HG03175 (cell line): Measurements from ENCODE around the gene FOXD2.

Experiments used
- ATAC-seq: cut with Tn5 transposase; IDR thresholded peaks from one replicate; pipeline ENCODE4 v1.9.1; 2021; ENCODE audit warnings: mild to moderate bottlenecking, moderate library complexity; ENCODE audit not compliant: unreplicated experiment

FOXD2 gene

GRCh38 chr1:47416319-47417169 is 21.3 kb upstream of the FOXD2 start:
- no peak for ATAC-seq

GRCh38 chr1:47417170-47418044 is 20.4 kb upstream of the FOXD2 start:
- ATAC-seq, result no peak

GRCh38 chr1:47418122-47418521 is 19.7 kb upstream of the FOXD2 start:
- ATAC-seq, result no peak

GRCh38 chr1:47418681-47419325 is 19.0 kb upstream of the FOXD2 start:
- ATAC-seq, result no peak

DNA sequence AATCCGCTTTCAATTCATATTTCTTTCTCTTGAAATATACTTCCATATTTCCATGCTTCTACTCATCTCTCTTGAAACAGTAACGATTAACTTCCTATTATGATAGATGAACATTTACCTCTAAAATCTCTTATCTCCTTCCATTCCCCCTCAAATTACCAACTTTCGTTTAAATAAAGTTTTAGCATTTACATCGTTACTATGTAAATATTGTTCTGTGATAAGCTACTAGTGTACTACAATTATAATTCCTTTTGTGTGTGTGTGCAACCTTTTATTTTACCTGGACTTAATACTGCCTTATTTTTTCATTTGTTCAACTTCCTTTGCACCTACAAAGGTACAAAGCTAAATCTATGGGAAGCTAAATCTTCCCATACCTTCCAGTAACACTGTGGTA is 17.3 kb upstream of the FOXD2 start:
- no peak for ATAC-seq

DNA sequence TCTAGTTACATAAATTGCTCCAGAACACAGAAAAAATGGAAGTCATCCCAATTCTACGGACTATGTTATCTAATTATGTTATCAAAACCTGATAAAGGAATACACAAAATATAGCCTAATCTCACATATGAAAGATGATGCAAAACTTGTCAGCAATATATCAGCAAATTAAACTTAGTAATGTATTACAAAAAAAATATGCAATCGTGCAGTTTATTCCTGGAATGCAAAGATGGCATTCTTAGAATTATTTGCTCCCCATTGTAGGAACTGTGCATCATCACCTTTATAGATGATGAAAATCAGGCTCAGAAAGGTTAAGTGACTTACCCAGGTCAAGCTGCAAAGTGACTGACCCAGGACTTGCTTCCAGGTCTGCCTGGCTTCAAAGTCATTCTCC is 14.0 kb upstream of the FOXD2 start:
- no peak for ATAC-seq

DNA sequence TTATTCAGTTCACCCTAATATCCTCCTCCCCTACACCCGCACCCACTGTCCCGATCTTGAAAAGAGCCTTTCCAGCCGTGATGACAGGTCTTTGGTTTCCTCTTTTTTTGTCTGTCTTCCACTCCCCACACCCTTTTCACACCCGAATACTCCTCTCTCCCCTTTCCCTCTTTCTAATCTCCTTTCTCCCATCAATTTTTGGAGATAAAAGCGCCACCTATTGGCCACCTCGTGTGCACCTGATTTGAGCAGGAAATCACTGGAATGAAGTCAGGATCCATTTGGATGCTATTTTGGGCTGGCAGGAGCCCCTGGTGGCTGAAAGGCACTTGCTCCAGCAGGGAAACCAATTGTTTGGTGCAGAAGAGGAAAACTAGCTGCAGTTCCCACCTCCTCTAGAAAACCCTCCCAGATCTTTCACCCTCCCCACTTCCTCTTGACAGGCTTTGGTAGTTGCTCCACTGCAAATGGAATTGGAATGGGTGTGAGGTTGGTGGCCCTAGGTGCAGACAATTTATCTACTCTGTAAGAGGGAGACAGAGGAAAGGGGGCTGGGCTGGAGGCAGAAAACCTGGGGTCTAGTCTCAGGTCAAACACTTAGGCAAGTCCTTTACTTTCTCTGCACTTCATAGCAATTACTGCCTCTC is 13.4 kb upstream of the FOXD2 start:
- no peak for ATAC-seq

GRCh38 chr1:47431534-47431933 is 6.3 kb upstream of the FOXD2 start:
- ATAC-seq, result no peak

DNA sequence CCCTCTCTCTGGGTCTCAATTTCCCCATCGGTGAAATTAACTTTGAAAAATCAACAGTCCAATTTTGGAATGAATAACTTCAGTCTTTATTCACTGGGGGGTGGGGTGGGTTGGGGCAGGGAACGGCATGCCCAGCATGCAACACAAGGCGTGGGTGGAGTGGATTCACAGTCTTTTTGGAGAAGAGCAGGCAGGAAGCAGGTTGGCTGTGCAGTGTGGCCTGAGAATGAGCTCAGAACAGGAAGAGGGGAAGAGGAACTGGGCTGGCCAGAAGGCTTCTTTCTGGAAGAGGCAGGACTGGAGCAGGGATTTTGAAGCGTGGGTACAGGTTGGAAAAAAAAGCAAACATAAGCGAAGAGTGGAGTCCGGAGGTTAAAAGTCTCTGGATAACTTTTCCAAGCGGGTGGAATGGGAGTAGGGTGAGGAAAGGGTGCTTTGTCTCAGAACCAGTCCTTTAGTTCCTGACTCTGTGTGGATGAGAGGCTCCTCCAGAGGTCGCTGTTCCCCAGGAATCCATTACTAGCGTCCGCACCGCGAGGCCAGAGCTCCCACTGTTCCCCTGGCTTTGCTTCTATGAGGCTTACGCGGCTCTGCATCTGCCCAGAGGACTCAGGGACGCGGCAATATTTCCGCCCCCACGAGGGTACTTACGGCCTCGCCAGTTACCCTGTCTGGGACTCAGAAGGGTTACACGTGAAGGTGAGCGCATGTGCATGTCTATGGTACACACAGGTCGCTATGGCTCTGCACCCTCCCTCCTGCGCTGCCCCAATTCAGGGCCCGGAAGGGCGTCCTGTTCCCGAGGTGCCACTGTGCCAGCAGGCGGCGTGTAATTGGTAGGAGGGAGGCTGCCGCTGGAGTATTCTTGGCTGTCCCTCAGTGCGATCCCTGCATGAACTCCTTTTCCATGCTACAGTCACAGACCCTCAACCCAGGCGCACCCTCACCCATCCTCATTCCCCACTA is 5.5 kb upstream of the FOXD2 start:
- peak; percentile 29 for ATAC-seq

DNA sequence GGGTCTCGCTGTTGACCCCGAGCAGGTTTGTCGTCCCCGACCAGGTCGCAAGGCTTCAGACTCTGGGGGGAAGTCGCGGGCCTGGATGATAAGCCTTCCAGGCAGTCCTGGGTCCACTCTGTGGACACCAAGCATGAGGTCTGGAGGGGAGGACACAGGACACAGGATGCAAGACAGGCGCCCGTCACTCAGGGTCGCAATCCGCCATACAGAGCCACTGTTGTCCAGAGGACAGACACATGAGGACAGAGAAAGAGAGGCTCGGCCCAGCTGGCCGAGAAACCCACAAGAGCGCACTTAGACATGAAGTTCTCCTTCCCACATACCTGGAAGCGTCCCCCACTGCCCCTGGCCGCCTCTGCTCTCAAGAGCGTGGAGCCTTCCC is 4.8 kb upstream of the FOXD2 start:
- no peak for ATAC-seq

DNA sequence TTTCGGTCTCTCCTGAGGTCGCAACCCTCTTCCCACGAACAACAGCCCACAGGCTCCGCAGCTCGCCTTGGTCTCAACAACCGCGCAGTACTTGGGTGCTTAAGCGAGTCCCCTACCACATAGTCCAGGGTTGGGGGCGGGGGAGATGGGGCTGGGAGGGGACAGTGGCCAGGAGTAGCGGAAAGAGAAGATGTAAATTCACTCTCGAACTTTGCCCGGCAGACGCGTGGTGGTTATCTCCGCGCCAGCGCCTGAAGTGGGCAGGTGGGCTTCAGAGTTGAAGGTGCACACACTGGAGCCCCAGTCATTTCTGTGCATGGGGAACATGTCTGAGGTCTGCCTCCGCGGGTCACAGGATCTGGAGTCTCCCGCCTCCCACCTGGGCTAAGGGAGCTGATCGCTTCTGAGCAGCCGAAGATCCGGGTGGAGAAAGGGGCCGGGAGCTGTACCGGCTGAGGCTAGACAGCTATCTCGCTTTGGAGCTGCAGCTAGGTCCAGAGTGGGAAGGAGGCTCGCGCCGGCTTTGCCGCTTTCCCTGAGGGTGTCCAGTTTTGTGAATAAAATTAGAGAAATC is 4.3 kb upstream of the FOXD2 start:
- ATAC-seq, result no peak

- ATAC-seq, result no peak
Measured at GRCh38 chr1:47434051-47434842, 3.6 kb upstream of the FOXD2 start.

DNA sequence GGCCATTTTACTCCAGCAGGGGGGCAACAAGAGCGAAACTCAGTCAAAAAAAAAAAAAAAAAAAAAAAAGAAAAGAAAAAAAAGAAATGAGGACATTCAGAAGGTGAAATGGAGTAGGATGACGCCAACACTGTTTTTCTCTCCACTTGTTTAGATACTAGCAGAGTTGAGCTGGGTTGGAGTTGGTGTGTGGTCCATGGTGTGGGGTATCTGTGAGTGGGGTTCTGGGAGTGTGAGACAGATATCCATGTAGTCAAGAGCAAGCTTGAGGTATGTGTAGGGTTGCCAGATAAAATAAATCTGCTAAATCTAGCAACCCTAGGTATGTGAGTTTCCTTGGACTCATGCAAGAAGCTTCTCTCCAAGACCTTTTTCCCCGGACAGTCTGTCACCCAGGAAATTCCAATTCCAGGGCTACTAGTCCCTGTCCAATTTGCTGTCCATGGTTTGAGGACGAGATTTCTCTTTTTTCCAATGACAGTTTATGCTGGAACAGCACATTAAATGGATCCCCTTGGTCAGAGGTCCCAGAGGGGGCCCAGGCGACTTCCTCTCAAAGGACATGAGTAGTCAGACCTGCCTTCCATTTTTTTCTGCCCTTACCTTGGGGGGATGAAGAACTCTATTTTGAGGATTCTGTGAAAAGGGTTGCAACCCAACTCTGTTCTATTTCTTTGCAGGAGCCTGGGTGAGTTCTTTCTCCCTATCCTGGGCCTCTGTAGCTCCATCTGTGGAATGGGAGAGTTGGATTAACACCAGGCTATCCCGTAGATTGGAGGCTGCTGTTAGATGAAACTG is 2.1 kb upstream of the FOXD2 start:
- no peak for ATAC-seq

- peak; percentile 48 for ATAC-seq
Measured at GRCh38 chr1:47436304-47436978, 1.4 kb upstream of the FOXD2 start.

DNA sequence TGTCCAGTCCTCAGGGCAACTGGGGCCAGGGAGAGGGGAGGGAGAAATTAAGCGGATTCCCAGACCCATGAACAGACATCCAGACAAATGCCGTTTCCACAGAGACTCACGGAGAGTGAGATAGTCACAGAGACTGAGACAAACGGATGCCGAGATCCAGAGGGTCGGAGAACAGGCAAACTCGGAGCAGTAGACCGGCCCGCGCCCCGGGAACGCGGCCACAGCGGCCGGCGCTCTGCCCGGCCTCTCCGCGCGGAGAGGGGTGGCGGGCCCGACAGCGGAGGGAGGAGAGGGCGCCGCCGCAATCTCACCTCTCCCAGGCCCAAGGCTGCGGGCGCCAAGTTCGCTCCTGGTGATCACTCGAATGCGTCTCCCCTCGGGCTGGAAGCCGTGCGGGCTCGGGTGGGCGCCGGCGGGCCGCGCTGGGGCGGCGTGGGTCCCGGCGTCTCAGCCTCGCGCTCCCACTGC is 831 bp upstream of the FOXD2 start:
- ATAC-seq, result peak; percentile 16

- no peak for ATAC-seq
Measured at GRCh38 chr1:47438165-47439016, 547 bp downstream of the FOXD2 start.
